ENCODE data around the gene GPR12. TPM values are rescaled to one million over a fixed set of nuclear protein-coding genes. Genes with fewer than 3 reads are reported as not detected.

GPR12 gene
- total and polyA plus RNA-seq, 2 donors (not counting 1 experiment from before 2014, with no cell fraction given) = not detected

DNA sequence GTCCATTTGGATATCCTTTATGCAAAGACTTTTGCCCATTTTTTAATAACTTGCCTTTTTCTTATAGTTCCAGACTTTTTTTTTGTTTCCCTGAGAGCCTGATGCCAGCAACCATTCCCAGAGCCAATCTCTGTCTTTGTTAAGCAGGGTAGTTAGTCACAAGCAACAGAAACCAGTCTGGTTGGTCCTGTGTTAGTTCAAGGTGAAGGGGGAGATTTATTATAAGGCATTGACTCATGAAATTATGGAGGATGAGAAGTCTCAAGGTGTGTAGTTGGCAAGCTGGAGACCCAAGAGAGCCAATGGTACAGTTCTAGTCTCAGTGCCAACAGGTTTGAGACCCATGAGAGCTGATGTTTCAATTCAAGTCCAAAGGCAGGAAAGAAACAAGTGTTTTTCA lies 33.0 kb downstream of the GPR12 start:
- H3K4me2 ChIP-seq (replicated peaks; ENCODE audit: low read depth, low read length, poor library complexity, severe bottlenecking) = no peak overlapping the region
- no peak overlapping the region for H3K27ac ChIP-seq (ENCODE audit: low read length in 2 of 2)
- no peak overlapping the region for H2AFZ ChIP-seq (ENCODE audit: insufficient read depth, low read depth, low read length, poor library complexity, severe bottlenecking)
- H3K9me3 Mint-ChIP-seq (ENCODE audit: insufficient read depth) = no peaks in the 10 kb centered on the region
- TF ChIP-seq, protein P1, sequence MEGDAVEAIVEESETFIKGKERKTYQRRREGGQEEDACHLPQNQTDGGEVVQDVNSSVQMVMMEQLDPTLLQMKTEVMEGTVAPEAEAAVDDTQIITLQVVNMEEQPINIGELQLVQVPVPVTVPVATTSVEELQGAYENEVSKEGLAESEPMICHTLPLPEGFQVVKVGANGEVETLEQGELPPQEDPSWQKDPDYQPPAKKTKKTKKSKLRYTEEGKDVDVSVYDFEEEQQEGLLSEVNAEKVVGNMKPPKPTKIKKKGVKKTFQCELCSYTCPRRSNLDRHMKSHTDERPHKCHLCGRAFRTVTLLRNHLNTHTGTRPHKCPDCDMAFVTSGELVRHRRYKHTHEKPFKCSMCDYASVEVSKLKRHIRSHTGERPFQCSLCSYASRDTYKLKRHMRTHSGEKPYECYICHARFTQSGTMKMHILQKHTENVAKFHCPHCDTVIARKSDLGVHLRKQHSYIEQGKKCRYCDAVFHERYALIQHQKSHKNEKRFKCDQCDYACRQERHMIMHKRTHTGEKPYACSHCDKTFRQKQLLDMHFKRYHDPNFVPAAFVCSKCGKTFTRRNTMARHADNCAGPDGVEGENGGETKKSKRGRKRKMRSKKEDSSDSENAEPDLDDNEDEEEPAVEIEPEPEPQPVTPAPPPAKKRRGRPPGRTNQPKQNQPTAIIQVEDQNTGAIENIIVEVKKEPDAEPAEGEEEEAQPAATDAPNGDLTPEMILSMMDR (IDR thresholded peaks at IDR 0.05) = no peak
- TF ChIP-seq EZH2 (IDR thresholded peaks at IDR 0.05; ENCODE audit: borderline replicate concordance, insufficient read depth, low read depth, low read length, poor library complexity, severe bottlenecking) = no peak
- ATAC-seq (ENCODE audit: low read depth) (no peak), DNase-seq (no peak)
- H3K4me1 ChIP-seq (ENCODE audit: control insufficient read depth in 2 of 2, insufficient read depth in 2 of 2, low read length in 2 of 2) = no peaks in the 10 kb centered on the region
- peaks cover 30% of the 10 kb centered on the region for H3K27me3 Mint-ChIP-seq
- no peaks in the 10 kb centered on the region for H3K36me3 ChIP-seq (replicated peaks in 1 of 2; ENCODE audit: control extremely low read depth in 1 of 2, control insufficient read depth in 1 of 2, extremely low read depth in 1 of 2, insufficient read depth in 2 of 2, low read length in 1 of 2)
- no peak overlapping the region for H3K4me3 ChIP-seq (ENCODE audit: control extremely low read depth in 1 of 5, extremely low read depth in 1 of 5, insufficient read depth in 1 of 5, low read depth in 2 of 5, low read length in 4 of 5)
- H3K27ac Mint-ChIP-seq = no peak overlapping the region
- intact Hi-C loops (cut with micrococcal nuclease) = no loop called here
- H3K79me2 ChIP-seq (ENCODE audit: control insufficient read depth, insufficient read depth, low read length) = no peaks in the 10 kb centered on the region
- ChIA-PET CTCF (no interaction called here), POLR2A (no interaction called here)
- no peaks in the 10 kb centered on the region for H3K27me3 ChIP-seq (replicated peaks in 1 of 4; ENCODE audit: control extremely low read depth in 1 of 4, control insufficient read depth in 3 of 4, insufficient read depth in 4 of 4, low read length in 3 of 4)
- no peaks in the 10 kb centered on the region for H4K20me1 ChIP-seq (ENCODE audit: control insufficient read depth, insufficient read depth, low read length, poor library complexity, severe bottlenecking)
- no peak overlapping the region for H3K9ac ChIP-seq (ENCODE audit: low read length)
- H3K4me3 Mint-ChIP-seq = no peak overlapping the region
- H3K4me1 Mint-ChIP-seq = no peaks in the 10 kb centered on the region
- peaks cover 0 to 3% (median 0%) of the 10 kb centered on the region in 3 donors for H3K9me3 ChIP-seq (ENCODE audit: control extremely low read depth in 1 of 3, control insufficient read depth in 2 of 3, insufficient read depth in 1 of 3, low read length in 2 of 3)

- Histone ChIP-seq H3K4me1 (ENCODE audit: control insufficient read depth in 2 of 2, insufficient read depth in 2 of 2, low read length in 2 of 2) (peaks cover 0 to under 1% of the 10 kb centered on the region in 2 donors), H2AFZ (ENCODE audit: insufficient read depth, low read depth, low read length, poor library complexity, severe bottlenecking) (no peak overlapping the region), H3K27me3 (replicated peaks in 1 of 4; ENCODE audit: control extremely low read depth in 1 of 4, control insufficient read depth in 3 of 4, insufficient read depth in 4 of 4, low read length in 3 of 4) (no peaks in the 10 kb centered on the region), H3K79me2 (ENCODE audit: control insufficient read depth, insufficient read depth, low read length) (no peaks in the 10 kb centered on the region), H3K27ac (ENCODE audit: low read length in 2 of 2) (no peak overlapping the region), H3K4me2 (replicated peaks; ENCODE audit: low read depth, low read length, poor library complexity, severe bottlenecking) (no peak overlapping the region), H3K36me3 (replicated peaks in 1 of 2; ENCODE audit: control extremely low read depth in 1 of 2, control insufficient read depth in 1 of 2, extremely low read depth in 1 of 2, insufficient read depth in 2 of 2, low read length in 1 of 2) (no peaks in the 10 kb centered on the region), H3K9me3 (ENCODE audit: control extremely low read depth in 1 of 3, control insufficient read depth in 2 of 3, insufficient read depth in 1 of 3, low read length in 2 of 3) (peaks cover 0 to 3% (median 0%) of the 10 kb centered on the region in 3 donors), H3K4me3 (ENCODE audit: control extremely low read depth in 1 of 5, extremely low read depth in 1 of 5, insufficient read depth in 1 of 5, low read depth in 2 of 5, low read length in 4 of 5) (no peak overlapping the region), H3K9ac (ENCODE audit: low read length) (no peak overlapping the region), H4K20me1 (ENCODE audit: control insufficient read depth, insufficient read depth, low read length, poor library complexity, severe bottlenecking) (no peaks in the 10 kb centered on the region)
- intact Hi-C loops (cut with micrococcal nuclease) = no loop called here
- DNase-seq (no peak), ATAC-seq (ENCODE audit: low read depth) (no peak)
- CTCF ChIA-PET = no interaction called here
- WGBS (ENCODE audit: insufficient coverage) = 38% methylated on average over 1 of the region's 3 CpGs
- Mint-ChIP-seq H3K27ac (no peak overlapping the region), H3K9me3 (ENCODE audit: insufficient read depth) (no peaks in the 10 kb centered on the region), H3K27me3 (peaks cover 30% of the 10 kb centered on the region), H3K4me1 (peaks cover 2% of the 10 kb centered on the region), H3K4me3 (no peak overlapping the region)
- TF ChIP-seq EZH2 (IDR thresholded peaks at IDR 0.05; ENCODE audit: borderline replicate concordance, insufficient read depth, low read depth, low read length, poor library complexity, severe bottlenecking) = no peak
- TF ChIP-seq, protein P1 (IDR thresholded peaks at IDR 0.05) = no peak
- POLR2A ChIA-PET = no interaction called here
Measured at GRCh38 chr13:26727122-26727521, 33.5 kb downstream of the GPR12 start.
